LNCaP clone FGC (cell line): ENCODE measurements around the gene SPG7.
A peak's percentile ranks its signal among the peaks of the same experiment; 100 is the strongest.

Experiments used
- DNase-seq: peaks from one replicate; pipeline ENCODE4 v3.0.0-alpha.2; 2011; ENCODE audit warnings: low read depth
- H3K4me3 ChIP-seq: 2 replicates; pipeline ENCODE4 v1.5.1; 2011; ENCODE audit warnings: mild to moderate bottlenecking, low read depth, low read length, control low read depth
- TF ChIP-seq, protein P1 (sequence below): IDR thresholded peaks from 2 replicates; pipeline ENCODE4 v1.5.1; 2012; ENCODE audit warnings: mild to moderate bottlenecking; ENCODE audit not compliant: control insufficient read depth, insufficient read depth; ENCODE audit errors: extremely low read depth

SPG7 gene

DNA sequence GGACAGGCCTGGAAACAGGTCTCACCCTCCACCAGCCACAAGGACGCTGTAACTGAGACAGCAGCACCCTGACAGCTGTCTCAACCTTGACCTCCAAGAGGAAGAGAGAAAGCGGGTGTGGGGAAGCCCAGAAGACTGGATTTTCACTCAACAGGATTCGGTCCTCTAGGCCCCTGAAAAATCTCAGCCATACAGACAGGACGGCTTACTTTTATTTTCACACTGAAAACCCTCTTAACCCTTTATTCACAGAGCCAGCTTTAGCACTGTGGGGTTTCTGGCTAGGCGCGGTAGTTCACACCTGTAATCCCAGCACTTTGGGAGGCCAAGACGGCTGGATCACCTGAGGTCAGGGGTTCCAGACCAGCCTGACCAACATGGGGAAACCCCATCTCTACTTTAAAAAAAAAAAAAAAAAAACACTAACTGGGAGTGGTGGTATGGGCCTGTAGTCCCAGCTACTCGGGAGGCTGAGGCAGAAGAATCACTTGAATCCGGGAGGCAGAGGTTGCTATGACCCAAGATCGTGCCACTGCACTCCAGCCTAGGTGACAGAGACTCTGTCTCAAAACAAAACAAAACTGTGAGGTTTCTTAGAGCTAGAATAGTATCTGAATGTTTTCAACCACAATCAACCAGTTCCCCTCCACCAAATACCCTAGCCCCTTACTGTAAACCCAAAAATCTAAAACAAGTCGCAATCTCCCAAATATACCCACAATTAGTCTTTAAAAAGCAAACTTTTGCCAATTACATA is 23.1 kb upstream of the SPG7 start:
- TF ChIP-seq, protein P1, sequence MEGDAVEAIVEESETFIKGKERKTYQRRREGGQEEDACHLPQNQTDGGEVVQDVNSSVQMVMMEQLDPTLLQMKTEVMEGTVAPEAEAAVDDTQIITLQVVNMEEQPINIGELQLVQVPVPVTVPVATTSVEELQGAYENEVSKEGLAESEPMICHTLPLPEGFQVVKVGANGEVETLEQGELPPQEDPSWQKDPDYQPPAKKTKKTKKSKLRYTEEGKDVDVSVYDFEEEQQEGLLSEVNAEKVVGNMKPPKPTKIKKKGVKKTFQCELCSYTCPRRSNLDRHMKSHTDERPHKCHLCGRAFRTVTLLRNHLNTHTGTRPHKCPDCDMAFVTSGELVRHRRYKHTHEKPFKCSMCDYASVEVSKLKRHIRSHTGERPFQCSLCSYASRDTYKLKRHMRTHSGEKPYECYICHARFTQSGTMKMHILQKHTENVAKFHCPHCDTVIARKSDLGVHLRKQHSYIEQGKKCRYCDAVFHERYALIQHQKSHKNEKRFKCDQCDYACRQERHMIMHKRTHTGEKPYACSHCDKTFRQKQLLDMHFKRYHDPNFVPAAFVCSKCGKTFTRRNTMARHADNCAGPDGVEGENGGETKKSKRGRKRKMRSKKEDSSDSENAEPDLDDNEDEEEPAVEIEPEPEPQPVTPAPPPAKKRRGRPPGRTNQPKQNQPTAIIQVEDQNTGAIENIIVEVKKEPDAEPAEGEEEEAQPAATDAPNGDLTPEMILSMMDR, result no peak
- no peak for DNase-seq
- no peak overlapping the region for H3K4me3 ChIP-seq

DNA sequence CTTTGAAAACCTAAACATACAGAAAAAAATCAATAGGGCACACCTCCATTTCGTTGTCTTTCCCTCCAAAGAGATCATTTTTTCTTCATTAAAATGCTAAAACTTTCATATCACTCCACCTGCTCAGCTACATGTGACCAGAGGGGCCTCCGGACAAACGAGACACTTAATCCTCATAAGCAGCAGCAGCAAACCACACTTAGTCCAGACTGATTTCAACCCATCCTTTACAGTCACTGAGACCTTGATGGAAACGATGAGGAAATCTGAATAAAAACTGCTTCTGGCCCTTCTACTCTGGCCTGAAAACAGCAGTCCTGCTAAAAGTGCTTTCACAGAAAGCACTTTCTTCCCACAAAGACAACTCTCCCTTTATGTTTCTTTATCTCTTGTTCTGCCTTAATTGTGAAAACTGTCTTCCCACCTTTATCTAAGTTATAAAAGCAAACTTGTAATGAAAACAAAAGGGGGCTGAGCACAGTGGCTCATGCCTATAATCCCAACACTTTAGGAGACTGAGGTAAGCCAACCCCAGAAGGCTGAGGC is 22.4 kb upstream of the SPG7 start:
- DNase-seq, result no peak
- TF ChIP-seq, protein P1, result no peak
- H3K4me3 ChIP-seq, result no peak overlapping the region

DNA sequence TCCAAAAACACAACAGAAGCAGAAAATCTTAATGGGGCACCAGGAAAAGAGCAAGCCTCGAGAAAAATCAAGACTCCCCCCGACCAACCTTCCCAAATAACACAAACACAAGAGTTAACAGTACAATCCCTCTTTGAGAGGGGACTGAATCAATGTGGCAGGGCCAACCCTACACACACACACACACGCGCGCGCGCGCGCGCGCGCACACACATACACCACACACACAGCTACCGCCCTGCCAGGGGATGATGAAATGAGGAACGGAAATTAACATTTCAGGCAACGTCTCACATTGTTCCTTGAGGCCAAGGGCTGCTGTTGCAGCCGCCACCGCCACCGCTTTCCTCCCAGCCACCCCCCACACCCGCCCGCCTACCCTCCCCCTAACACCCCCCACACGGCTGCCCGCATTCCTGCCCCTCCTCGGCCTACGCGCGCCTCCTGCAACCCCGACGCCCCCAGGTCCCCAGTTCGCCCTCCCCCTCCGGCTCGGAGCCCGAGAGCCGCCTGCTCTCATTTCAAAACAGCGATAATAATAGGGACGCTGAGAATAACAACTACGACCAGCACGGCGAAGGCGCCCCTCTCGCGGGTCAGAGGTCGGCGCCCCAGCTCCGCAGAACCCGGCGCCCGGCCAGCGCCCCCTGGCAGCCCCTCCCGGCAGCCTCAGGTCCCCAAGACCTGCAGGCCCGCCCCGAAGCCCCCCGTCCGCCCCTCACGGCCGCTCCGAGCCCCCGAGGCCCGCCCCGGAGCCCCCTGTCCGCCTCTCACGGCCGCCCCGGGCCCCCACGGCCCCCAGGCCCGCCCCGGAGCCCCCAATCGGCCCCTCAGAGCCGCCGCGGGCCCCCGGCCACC is 18.9 kb upstream of the SPG7 start:
- TF ChIP-seq, protein P1, result no peak
- DNase-seq, result peak; percentile 85
- peak overlapping the region; percentile 71 for H3K4me3 ChIP-seq

DNA sequence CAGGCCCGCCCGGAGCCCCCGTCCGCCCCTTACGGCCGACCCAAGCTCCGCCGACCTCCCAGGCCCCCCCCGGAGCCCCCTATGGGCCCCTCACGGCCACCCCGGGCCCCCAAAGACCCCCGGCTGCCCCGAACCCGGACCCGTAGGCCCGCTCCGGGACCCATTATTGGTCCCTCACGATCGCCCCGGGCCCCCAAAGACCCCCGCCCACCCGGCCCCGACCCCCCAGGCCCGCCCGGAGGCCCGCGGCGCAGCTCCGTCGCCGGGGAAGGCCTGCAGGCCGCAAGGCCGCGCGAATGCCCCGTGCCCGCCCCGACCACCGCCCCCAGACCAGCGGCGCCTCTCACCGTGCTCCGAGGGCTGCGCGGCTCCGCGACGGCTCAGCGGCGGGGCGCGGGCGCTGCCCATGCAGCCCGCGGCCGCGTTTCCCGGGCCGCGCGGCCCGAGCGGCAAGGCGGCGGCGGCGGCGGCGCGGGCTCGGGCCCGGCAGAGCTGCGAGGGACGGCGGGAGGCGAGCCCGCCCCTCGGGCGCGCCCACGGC is 18.2 kb upstream of the SPG7 start:
- peak overlapping the region; percentile 71 for H3K4me3 ChIP-seq

DNA sequence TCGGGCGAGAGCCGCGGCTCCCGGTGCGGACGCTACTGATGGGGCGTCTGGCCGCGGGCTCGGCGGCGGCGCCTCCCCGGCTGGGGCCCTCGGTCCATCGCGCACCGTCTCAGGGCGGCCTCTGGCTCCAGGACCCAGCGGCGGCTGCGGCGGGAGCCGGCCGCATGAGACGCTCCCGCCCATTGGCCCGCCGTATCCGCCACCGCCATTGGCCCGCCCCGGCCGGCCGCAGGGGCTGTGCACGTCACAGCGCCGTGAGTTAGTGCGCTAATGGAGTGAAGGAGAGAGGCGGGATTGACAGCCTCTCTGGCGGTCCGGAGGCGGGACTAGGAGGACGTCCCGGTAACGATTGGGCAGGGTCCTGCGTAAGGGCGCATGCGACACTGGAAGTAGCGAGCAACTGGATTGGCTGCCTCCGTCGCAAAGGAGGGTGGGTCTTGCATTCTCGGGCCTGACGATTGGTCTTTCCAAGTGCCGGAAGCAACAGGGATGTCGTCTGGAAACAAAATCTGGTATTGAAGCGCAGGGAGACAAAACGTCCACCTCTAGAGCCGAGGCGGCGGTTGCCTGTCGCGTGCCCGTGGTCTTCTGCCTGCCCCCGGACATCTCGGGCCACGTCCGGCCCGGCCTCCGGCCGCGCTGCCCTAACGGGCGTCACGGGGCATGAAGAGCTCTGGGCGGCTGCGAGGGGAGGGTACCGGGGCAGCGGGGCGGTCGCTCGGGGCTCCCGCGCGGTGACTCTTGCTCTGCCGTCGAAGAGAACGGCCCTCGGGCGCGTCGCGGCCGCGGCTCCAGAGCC is 17.6 kb upstream of the SPG7 start, which contains the start of gene ANKRD11:
Gene ANKRD11, minus strand, starts transcription at position 123 of the 799 bp plus-strand sequence. CDS start 173,542 bp downstream, outside the sequence.
- TF ChIP-seq, protein P1, result no peak
- peak; percentile 99 for DNase-seq
- H3K4me3 ChIP-seq, result peak within 1 kb of the TSS; percentile 71

More for the DNA sequence above, 18.2 kb upstream of the SPG7 start:
- TF ChIP-seq, protein P1, result no peak
- no peak for DNase-seq

DNA sequence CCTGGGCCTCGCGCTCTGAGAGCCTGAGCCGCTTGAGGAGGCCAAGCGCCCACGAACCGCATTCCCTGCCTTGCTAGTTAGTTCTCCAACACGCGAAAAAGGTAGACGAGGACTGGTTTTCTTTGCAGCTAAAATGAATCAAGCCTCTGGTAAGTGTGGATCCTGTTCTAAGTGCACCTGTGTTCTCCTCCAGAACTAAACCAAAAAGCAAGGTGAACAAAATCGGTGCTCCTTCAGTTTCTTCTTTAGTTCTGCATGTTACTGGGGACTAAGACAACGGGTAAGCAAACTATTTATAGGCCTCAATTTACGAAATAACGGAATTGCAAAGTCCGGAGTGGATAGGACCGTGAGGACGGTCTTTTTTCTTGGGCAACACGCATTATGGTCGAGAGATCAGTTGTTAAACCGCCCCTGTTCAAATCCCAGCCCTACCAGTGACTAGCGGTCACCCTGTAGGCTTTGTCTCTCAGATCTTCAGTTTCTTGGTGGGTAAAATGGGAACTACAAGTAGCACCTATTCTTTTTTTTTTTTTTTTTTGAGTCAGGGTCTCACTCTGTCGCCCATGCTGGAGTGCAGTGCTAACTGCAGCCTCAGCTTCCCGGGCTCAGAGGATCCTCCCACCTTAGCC is 16.8 kb upstream of the SPG7 start:
- TF ChIP-seq, protein P1, result no peak
- peak overlapping the region; percentile 71 for H3K4me3 ChIP-seq
- no peak for DNase-seq
